Stimulated activated naive CD4-positive, alpha-beta T cell treated with Interleukin-2 at 50 U/mL for 16 hours (primary cell): Measurements from ENCODE around the gene TNFAIP6.

Experiments
- DNase-seq: peaks from one replicate; lab custom pipeline; 2025; lab: John Stamatoyannopoulos, UW

Gene TNFAIP6

GRCh38 chr2:151422917-151423439 is 65.6 kb downstream of the TNFAIP6 start:
- no peak for DNase-seq

- no peak for DNase-seq
Measured at GRCh38 chr2:151423760-151424159, 66.4 kb downstream of the TNFAIP6 start.
